GM23338 (cell line): ENCODE measurements around the gene GALNT13.

Experiments
- CTCF ChIP-seq, 2 experiments: fragments of 200-600 bp in 1 of 2; sonication (generic) in 1 of 2; conservative IDR thresholded peaks; 2 replicates each; pipeline versions ENCODE4 v1.5.1 to v1.6.1; 2016 to 2017; ENCODE audit warnings: antibody characterized with exemption in 2 of 2, low read depth in 2 of 2, mild to moderate bottlenecking in 2 of 2, moderate library complexity in 1 of 2
- TF ChIP-seq, protein P1 (sequence below): IDR thresholded peaks from 2 replicates; pipeline ENCODE4 v1.6.1; 2016; ENCODE audit warnings: antibody characterized with exemption

DNA sequence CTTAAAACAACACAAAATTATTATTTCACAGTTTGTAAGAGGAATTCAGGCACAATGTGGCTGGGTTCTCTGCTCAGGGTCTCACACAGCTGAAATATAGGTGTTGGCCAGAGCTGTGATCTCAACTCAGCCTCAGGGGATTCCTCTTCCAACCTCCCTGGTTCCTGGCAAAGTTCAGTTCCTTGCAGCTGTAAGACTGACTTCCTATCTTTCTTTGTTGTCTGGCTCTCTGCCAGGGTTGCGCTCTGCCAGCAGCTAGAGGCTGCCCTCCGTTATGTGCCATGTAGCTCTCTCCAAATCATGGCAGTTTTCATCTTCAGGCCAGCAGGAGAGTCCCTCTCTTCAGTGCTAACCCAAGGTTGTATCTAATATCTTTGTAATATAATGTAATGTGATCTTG lies 554.3 kb downstream of the GALNT13 start:
- no peak for TF ChIP-seq CTCF (conservative IDR thresholded peaks at IDR 0.05; ENCODE audit: low read depth in 2 of 2)
- TF ChIP-seq, protein P1, sequence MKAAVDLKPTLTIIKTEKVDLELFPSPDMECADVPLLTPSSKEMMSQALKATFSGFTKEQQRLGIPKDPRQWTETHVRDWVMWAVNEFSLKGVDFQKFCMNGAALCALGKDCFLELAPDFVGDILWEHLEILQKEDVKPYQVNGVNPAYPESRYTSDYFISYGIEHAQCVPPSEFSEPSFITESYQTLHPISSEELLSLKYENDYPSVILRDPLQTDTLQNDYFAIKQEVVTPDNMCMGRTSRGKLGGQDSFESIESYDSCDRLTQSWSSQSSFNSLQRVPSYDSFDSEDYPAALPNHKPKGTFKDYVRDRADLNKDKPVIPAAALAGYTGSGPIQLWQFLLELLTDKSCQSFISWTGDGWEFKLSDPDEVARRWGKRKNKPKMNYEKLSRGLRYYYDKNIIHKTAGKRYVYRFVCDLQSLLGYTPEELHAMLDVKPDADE, result no peak
